Stimulated activated CD8-positive, alpha-beta memory T cell treated with anti-CD3 and anti-CD28 coated beads, Interleukin-15, amount 100 ng/mL, for 4 hours (primary cell): ENCODE results near the gene GRIA4.

Experiments
- DNase-seq, 2 donors: peaks; one replicate each; pipeline ENCODE4 v3.0.0-alpha.2; 2020; ENCODE audit warnings: low read depth in 2 of 2

GRIA4 gene

GRCh38 chr11:105639527-105639926, 29.7 kb downstream of the GRIA4 start:
- DNase-seq, result no peak

- no peak for DNase-seq
Measured at GRCh38 chr11:105641433-105641832, 31.6 kb downstream of the GRIA4 start.

DNA sequence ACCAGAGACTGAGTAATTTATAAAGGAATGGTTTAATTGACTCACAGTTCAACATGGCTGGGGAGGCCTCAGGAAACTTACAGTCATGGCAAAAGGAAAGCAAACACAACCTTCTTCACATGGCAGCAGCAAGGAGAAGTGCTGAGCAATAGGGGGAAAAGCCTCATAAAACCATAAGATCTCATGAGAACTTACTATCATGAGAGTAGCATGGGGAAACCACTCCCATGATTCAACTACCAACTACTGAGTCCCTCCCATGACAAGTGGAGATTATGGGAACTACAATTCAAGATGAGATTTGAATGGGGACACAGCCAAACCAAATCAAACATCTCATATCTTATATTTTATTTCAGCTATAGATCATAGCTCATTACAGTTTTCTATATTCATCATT, 33.0 kb downstream of the GRIA4 start:
- DNase-seq, result no peak

DNA sequence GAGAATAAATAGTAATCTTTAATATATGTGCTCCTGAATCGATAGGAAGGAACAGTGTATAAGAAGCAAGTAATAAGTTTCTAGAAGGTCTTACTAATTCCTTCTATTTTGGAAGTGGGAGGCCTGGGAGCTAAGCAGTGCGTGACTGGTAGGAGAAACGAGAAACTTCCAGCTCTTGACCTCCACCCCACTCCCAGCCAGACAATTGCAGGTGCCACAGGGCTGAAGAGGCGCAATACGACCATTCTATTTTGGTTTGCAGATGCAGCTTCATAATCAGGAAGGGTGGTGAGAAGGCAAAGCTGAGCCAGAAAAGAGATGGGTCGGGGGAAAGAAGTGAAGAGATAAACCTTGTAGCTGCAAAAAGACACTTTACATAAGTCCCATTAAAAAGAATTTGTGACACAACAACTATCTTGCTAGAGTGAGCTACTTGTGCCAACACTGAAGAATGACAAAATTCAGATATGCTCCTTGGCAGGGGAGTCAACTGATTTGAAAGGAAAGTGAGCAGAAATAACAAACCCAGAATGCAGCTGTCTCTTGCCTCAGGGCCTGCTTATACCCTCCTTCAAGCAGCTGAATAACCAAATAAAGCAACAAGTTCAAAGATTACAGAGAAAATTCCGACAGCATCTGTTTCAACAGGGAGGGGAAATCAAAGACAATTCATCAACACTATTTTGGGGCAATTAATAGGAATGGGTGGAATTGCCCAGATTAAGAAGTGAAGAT, 35.1 kb downstream of the GRIA4 start:
- no peak for DNase-seq

- no peak for DNase-seq
Measured at GRCh38 chr11:105647780-105648179, 37.9 kb downstream of the GRIA4 start.

- no peak for DNase-seq
Measured at GRCh38 chr11:105648762-105649161, 38.9 kb downstream of the GRIA4 start.

DNA sequence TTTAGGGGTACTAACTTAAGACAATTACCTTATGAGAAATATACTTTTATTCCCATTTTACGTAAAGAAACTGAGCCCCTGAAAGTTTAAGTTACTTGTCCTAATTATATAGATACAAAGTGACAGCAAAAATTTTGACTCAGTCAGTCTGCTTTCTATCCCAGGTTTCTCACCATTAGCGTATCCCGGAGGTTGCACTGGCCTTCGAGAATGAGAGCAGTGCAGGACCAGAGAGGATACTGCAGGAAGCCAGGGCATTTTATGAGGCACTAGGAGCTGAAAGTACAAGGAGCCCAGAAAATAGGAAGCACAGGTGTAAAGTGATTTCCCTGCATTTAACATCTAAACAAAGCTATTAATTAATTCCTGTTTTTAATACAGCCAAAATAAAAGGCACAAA, 55.4 kb downstream of the GRIA4 start:
- DNase-seq, result no peak

DNA sequence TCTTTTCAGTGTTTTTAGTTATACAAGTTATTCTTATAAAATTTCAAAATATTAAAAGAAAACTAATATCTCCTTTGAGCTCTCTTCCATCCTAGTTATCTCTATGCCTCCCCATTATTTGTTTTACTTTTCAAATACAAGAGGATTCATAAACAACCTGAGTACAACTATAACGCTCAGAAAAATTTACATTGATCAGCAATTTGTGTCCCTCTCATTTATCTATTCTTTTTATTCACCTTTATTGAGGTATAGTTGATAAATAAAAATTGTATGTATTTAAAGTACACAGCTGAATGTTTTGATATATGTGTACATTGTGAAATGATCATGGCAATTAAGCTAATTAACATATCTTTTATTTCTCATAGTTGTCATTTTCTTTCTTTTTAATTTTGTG, 57.6 kb downstream of the GRIA4 start:
- DNase-seq, result no peak

DNA sequence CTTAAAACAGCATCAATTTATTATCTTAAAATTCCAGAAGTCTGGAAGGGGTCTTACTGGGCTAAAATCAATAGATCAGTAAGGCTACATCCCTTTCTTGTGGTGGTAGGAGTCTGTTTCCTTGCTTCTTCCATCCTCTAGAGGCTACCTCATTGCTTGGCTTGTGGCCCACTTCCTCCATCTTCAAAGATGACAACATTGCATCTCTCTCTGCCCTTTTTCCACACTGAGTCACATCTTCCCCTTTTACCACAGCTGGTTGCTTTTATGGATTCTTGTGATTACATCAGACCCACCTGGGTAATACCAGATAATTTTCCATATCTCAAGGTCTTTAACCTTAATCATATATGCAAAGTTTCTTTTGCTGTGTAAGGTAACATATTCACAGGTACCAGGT, 60.9 kb downstream of the GRIA4 start:
- no peak for DNase-seq

- DNase-seq, result no peak
Measured at GRCh38 chr11:105673089-105673488, 63.2 kb downstream of the GRIA4 start.

- no peak for DNase-seq
Measured at GRCh38 chr11:105689631-105690030, 79.8 kb downstream of the GRIA4 start.

DNA sequence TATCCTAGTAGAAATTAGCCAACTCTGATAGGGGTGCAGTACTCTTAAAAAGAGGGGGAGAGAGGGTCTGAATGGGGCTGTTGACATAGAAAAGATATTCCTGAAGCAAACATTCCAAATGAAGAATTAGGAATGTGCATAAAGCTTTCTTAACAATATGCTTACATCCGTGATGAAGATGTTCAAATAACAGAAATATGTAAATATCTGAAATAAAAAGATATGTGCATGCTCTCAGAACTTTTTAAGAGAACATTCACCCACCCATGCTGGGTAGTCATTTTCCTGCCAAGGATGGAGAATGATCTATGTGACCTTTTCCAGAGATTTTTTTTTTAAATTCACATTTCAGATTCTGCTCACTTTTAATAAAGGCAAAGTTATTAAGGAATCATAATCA, 80.6 kb downstream of the GRIA4 start:
- DNase-seq, result no peak

GRCh38 chr11:105693075-105693759, 83.3 kb downstream of the GRIA4 start:
- DNase-seq, result no peak

DNA sequence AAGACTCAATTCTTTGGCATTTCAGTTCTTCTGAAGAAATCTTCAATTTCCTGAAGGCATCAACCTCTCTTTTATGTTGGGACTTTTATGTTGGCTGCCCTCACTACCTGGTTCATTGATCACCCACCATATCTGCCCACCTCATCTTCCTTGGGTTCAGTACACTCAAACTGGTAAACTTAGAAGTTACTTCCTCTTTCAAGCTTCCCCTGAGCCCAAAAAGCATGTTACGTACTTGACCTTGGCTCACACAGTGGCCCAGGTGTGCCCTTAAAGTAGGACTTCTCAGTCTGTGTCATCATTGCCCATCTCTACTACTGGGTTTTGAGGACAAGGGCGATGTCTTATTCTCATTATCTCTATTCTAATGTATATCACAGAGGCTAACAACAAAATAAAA, 86.1 kb downstream of the GRIA4 start:
- no peak for DNase-seq

DNA sequence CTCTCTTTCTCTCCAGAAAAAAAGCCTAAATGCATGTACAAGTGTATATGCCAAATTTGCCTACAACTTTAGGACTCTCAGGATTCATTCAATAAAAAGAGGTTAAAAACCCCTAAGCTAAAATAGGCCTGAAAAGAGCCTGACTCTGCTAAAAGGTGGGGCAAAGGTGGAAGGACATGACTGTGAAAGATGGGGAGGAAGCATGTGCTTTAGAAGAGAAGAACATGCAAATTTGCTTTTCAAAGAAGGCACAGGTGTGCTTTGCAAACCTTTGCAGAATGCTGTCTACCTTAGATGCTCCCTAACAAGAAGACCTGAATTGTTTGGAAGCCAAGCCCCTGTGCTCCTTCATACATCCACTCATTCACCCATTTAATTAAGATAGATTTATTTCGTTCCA, 87.4 kb downstream of the GRIA4 start:
- no peak for DNase-seq

- no peak for DNase-seq
Measured at GRCh38 chr11:105699203-105699602, 89.3 kb downstream of the GRIA4 start.

DNA sequence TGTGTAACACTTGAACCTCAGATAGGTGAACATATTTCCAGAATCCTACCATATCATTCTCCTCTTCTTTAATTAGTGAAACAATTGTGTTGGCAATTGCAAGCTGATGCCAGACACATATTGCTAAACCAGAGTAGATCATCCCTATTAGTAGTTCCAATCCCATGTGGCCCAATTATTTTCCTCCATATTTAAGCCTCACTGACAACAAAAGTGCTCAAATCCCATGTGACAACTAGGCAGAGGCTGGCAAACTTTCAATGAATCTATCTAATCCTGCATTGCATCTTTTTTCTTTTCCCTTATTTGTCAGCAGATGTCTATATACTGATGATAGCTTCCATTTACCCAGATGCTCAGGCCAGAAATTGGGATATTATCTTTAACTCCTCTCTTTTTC, 90.4 kb downstream of the GRIA4 start:
- DNase-seq, result no peak

- no peak for DNase-seq
Measured at GRCh38 chr11:105701098-105701497, 91.2 kb downstream of the GRIA4 start.

DNA sequence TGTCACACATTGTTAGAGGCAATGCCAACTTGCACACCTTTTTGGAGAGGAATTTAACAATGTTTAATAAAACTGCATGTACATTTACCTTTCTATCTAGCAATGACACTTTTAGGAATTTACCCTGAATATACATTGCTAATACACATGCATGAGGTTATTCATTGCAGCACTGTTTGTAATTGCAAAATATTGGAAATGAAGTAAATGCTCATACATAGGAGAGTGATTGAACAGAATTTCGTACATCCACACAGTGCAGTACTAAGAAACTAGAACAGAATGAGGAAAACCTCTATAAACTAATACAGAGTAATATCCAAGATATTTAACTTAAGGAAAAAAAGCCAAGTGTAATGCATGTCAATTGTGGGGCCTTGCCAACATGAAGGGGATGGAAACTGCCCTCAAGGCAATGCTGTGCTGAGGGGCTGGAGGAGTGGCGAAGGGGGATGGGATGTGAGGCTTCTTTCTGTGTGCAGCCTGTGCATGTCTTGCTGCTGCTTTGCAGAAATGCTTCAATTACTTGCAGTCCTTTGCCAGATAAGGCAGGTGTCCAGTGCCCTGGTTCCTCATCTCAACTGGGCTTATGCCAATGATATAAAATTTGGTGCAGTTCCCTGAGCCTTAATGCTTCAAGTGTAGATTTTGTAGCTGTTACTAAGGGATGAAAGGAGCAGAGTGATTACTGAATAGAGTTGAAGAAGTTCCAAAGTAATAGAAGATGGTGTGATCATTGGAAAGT, 96.1 kb downstream of the GRIA4 start:
- DNase-seq, result no peak

GRCh38 chr11:105713106-105713505, 103.2 kb downstream of the GRIA4 start:
- DNase-seq, result no peak

DNA sequence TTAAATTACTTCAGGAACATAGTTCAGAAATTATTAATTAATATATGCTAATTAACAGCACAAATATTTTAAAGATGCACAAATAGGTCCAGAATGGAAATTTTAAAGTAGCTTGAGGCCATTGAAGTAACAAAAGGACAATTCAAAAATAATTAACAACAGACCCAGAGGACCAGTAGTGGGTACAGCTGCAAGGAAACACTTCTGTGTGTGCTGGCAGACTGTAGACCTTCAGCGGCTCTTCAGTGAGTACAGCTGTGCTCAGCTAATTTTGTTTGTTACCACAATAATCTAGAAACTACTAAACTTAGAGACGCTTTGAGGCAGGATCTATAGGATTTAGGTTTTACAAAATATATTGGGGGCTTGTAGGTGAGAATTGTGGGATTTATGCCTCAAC, 103.8 kb downstream of the GRIA4 start:
- no peak for DNase-seq

DNA sequence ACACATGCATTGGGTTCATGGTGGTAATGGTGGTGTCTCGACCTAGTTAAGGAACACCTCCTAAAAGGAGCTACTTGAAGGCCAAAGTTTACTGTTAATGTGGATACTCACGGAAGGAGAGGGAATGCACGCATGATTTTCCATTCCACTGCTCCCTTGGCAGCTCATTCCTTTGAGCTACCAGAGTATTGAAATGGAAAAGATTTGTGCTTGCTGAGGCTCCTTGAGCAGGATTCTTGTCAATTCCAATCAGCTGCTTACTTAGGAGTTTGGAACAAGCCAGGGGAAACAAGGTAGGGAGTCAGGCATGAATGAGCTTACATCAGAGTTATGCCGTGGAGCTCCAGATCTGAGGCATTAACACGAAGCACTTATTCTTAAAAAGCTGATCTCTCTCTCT, 108.8 kb downstream of the GRIA4 start:
- DNase-seq, result no peak
